Activated naive CD8-positive, alpha-beta T cell treated with anti-CD3 and anti-CD28 coated beads, Interleukin-2, amount 50 U/mL, for 16 hours (primary cell): ENCODE data around the gene GJD2.

Source experiments
- DNase-seq: peaks from one replicate; pipeline ENCODE4 v3.0.0-alpha.2; 2020; ENCODE audit warnings: low read depth, low spot score

Gene GJD2

GRCh38 chr15:34754674-34755418, at the start of gene GJD2:
TSS of gene GJD2 (minus strand) at chr15:34754998. CDS start at chr15:34754488, 510 bp downstream.
- no peak for DNase-seq

GRCh38 chr15:34804113-34804512, 49.3 kb upstream of the GJD2 start:
- no peak for DNase-seq

- no peak for DNase-seq
These were observed 48.3 kb upstream of the GJD2 start for GRCh38 chr15:34802803-34803750.

DNA sequence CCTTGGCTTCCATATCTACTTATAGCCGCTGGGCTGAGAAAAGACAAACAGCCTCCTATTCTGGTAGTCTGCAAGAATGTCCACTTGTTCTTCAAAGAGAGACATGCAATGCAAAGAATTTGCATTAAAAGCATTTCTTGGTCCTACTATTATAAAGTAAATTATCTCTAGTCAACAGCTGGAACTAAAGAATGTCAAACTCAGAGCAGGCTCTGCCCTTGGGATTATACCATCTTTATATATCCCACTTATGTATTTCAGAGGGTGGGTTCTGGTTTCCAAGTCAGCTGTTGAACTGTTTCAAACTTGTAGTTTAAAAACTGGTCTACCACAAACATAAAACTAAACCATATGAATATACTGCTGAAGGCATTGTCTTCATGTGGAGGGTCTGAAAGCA, 47.6 kb upstream of the GJD2 start:
- DNase-seq: no peak

- DNase-seq: no peak
These were observed 44.6 kb upstream of the GJD2 start for GRCh38 chr15:34799149-34800101.

GRCh38 chr15:34796847-34797435, 42.1 kb upstream of the GJD2 start:
- DNase-seq: no peak

- no peak for DNase-seq
These were observed 40.7 kb upstream of the GJD2 start, which contains the start of gene ACTC1 for GRCh38 chr15:34795267-34796081. TSS of gene ACTC1 (minus strand) at chr15:34795549. CDS start at chr15:34794808, 741 bp downstream.

DNA sequence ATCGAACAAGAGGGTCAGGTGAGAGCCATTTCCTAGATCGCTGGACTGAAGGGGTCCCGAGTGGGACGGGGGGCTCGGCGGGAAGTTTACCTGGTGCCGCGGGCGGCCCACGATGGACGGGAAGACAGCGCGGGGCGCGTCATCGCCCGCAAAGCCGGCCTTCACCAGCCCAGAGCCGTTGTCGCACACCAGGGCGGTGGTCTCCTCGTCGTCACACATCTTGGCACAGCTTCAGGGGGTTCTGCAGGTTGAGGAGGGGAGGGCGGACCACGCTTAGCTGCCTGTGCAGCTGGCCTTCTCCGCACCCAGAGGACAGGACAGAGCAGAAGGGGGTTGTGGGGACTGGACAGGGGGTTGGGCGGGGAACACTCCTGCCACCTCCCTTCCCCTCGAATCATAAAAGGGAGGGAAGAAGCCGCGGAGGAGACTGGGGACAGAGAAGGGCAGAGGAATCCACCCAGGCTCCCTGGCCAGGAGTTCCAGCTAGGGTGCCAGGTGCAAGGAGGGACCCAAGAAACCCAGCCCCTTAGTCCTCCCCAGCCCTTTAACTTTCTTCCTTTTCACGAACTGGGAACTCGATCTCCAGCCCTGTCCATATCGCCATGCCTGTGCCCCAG, 39.9 kb upstream of the GJD2 start:
- no peak for DNase-seq

DNA sequence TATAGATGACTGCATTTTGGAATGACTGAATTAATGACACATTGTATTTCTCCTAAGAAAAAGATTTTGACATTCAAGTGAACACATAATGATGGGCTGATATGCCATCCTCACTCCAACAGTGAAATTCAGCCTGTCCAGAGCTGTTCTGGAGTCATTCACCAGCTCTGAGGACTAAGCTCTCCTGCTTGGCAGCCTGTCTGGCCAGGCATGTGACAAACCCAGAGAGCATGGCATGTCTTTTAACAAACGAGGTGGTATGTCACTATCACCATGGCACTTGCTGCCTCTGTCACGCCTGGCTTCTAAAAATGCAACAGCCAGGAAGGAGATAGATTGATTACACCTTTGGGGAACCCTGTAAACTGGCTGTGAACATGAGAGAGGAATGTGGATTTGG, 39.1 kb upstream of the GJD2 start:
- no peak for DNase-seq

GRCh38 chr15:34793071-34793470, 38.3 kb upstream of the GJD2 start:
- DNase-seq: no peak

DNA sequence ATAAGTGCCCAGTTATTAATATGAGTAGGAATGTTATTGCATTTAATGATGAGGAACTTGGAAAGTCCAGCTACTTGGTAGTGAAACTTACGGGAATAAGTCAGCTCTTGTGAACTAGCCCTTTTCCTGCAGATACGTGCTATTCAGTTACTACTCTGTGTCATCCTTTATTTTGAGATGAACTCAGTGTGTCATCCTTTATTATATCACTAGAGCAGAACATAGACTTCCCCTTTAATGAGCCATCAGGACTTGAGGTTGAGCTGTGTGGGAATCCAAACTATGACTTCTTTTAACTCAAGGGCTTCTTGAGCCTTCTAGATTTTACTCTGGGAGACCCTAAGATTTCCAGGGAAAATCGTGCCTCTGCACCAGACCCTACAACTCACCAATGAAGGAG, 36.9 kb upstream of the GJD2 start:
- no peak for DNase-seq

DNA sequence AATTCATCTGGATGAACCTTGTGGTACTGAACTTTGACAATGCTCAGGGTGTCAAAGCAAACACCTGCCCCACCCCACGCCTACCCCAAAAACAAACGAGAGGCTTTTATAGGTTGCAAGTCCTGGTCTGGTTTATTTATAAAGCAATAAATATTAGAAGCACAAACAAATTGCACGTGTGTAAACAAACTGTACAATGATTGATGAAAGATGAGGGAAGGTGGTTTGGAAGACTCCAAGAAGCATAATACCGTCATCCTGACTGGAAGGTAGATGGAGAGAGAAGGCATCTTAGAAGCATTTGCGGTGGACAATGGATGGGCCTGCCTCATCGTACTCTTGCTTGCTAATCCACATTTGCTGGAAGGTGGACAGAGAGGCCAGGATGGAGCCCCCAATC, 35.3 kb upstream of the GJD2 start:
- DNase-seq: no peak

- DNase-seq: no peak
These were observed 34.5 kb upstream of the GJD2 start for GRCh38 chr15:34789326-34789725.

DNA sequence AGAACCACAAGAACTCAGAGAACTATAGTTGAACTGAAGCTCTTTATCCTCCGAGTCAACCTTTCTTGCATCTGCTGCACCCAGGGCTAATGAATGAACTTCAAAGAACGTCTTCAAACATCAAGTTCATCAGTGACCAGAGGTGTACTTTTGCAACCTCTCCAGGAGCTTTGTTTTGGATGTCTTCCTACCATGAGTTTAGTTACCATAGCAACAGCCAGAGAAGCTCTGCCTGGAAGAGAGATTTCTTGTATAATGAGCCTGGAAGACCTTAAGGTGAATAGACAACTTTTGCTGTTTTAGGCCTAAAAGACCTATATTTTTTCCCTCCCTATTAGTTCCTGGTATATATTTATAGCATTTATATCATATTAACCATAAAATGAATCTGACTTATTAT, 31.4 kb upstream of the GJD2 start:
- DNase-seq: no peak

GRCh38 chr15:34783991-34784390, 29.2 kb upstream of the GJD2 start:
- DNase-seq: no peak

GRCh38 chr15:34783431-34783830, 28.6 kb upstream of the GJD2 start:
- DNase-seq: no peak

DNA sequence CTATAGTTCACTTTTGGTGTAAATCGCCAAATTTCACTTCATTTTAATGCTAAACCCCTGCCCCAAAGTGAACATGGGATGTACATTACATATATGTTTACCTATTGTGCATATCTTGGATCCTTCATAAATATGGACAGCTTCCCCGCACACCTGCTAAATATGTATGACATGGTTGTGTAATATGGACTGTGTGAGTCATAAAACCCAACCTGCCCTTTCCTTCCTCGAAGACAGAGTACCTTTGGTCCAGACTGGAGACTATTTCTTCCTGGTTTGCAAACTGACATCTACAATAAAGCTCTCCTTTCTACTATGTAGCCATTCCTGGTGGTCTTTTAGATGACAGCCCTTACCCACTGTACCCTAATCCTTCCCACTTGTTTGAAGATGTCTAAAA, 28.1 kb upstream of the GJD2 start:
- DNase-seq: no peak

GRCh38 chr15:34780725-34781124, 25.9 kb upstream of the GJD2 start:
- no peak for DNase-seq

DNA sequence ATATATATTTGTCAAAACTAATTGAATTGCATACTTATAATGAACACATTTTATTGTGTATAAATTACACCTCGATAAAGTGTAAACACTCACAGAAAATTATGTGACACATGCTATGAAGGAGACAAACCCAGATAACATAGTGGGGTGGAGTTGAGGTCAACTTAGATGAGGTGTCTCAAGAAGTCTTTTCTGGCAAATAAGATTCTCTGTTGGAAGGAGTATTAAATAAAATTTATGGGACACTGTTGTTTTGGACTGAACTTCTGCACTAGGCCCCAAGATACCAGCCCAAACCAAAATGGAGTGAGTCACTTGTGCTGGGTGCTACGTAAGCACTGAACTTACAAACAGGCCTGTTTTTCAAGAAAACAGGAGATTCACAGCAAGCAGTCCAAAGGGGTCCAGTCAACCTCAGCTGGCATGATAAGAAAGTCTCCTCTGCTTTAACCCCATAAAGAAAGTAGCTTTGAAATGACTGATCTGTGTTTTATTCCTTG, 21.9 kb upstream of the GJD2 start:
- no peak for DNase-seq

DNA sequence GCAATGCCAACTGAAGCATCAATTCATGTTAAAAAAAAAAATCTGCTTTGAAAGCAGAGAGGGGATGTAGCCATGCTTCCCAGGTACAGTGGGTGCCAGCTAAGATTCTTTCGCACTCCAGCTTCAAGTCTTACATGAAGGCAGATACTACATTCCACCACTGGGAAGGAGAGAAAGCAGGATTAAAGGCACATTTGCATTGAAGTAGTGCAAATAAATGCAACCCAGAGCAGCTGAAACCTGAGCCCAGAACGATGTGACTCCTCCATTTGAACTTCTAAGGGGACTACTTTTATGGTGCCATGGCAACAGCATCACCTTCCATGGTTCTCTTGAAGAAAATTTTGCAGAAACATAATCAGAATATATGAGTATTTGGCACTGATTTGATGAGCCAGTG, 19.1 kb upstream of the GJD2 start:
- no peak for DNase-seq
